A549 (cell line): ENCODE data around the gene RBKS. TPM values are rescaled to one million over a fixed set of nuclear protein-coding genes. Genes with fewer than 3 reads are reported as not detected.

ENCODE experiments used
- ATAC-seq, 2 experiments: fragments of 200-7000 bp in 1 of 2; fragments of >200 bp in 1 of 2; cut with Nextera tagmentation in 1 of 2; cut with Tn5 transposase in 1 of 2; 3 replicates each; pipeline versions ENCODE4 v1.8.0 to v1.9.1; 2018 to 2020; ENCODE audit warnings: mild to moderate bottlenecking in 1 of 2, moderate library complexity in 1 of 2
- CTCF ChIA-PET: fragments of 300-600 bp; sonication (Branson Sonifier 250); formaldehyde crosslinking; extraction: SDS; loops from one replicate; lab custom pipeline; 2021; ENCODE audit warnings: antibody characterized with exemption, inconsistent platforms; lab: Yijun Ruan, JAX
- POLR2A ChIA-PET: fragments of 350-600 bp; formaldehyde crosslinking; extraction: SDS; loops from one replicate; lab custom pipeline; 2021; ENCODE audit warnings: antibody characterized with exemption, inconsistent platforms; lab: Yijun Ruan, JAX
- DNase-seq, 2 experiments: peaks; one replicate each; pipeline versions ENCODE4 v3.0.0 to v3.0.0-alpha.2; 2011 to 2016; ENCODE audit warnings: low read depth in 1 of 2, low spot score in 1 of 2
- FAIRE-seq: peaks from 2 replicates; lab custom pipeline; 2011; peaks lifted over from hg19 to GRCh38; lab: Jason Lieb, UNC
- H3K27ac ChIP-seq, 2 experiments: fragments of >200 bp; sonication (Bioruptor Twin); formaldehyde crosslinking; 3 replicates each; pipeline ENCODE4 v1.5.1; 2016 to 2017
- H3K4me1 ChIP-seq: fragments of >200 bp; sonication (Bioruptor Twin); formaldehyde crosslinking; 3 replicates; pipeline ENCODE4 v1.6.1; 2016
- H3K4me2 ChIP-seq: fragments of >200 bp; sonication (Bioruptor Twin); formaldehyde crosslinking; 3 replicates; pipeline ENCODE4 v1.6.1; 2016
- H3K4me3 ChIP-seq: fragments of >200 bp; sonication (Bioruptor Twin); formaldehyde crosslinking; 3 replicates; pipeline ENCODE4 v1.5.1; 2016
- H3K9me3 ChIP-seq: fragments of >200 bp; sonication (Bioruptor Twin); formaldehyde crosslinking; 3 replicates; pipeline ENCODE4 v1.6.1; 2016
- BHLHE40 ChIP-seq: IDR thresholded peaks from 2 replicates; pipeline ENCODE4 v1.6.1; 2012; ENCODE audit warnings: low read depth, low read length, inconsistent platforms
- EHF ChIP-seq: fragments of 250-450 bp; sonication (Bioruptor Pico); IDR thresholded peaks from 2 replicates; pipeline ENCODE4 v1.5.0; 2020; ENCODE audit warnings: mild to moderate bottlenecking
- ESRRA ChIP-seq: fragments of 150-350 bp; IDR thresholded peaks from 2 replicates; pipeline ENCODE4 v1.6.1; 2014; ENCODE audit warnings: mild to moderate bottlenecking, low read length, borderline replicate concordance
- FOSB ChIP-seq: fragments of 250-450 bp; sonication (Bioruptor Pico); IDR thresholded peaks from 2 replicates; pipeline ENCODE4 v1.5.0; 2020; ENCODE audit warnings: mild to moderate bottlenecking, moderate library complexity
- FOXS1 ChIP-seq: fragments of 250-450 bp; sonication (Bioruptor Pico); IDR thresholded peaks from 2 replicates; pipeline ENCODE4 v1.5.0; 2020; ENCODE audit warnings: mild to moderate bottlenecking, moderate library complexity
- HDAC2 ChIP-seq: fragments of 200-600 bp; sonication (generic); IDR thresholded peaks from 2 replicates; pipeline ENCODE4 v1.6.1; 2016
- HEYL ChIP-seq: fragments of 250-450 bp; sonication (Bioruptor Pico); IDR thresholded peaks from 2 replicates; pipeline ENCODE4 v1.8.0; 2021; ENCODE audit warnings: mild to moderate bottlenecking, moderate library complexity
- HOXA7 ChIP-seq: fragments of 250-450 bp; sonication (Bioruptor Pico); IDR thresholded peaks from 2 replicates; pipeline ENCODE4 v1.5.0; 2020; ENCODE audit warnings: mild to moderate bottlenecking, moderate library complexity
- HOXB13 ChIP-seq: fragments of 250-450 bp; sonication (Bioruptor Pico); IDR thresholded peaks from 2 replicates; pipeline ENCODE4 v1.5.0; 2020; ENCODE audit warnings: low read depth, mild to moderate bottlenecking, moderate library complexity
- HOXB5 ChIP-seq: fragments of 250-450 bp; sonication (Bioruptor Pico); IDR thresholded peaks from 2 replicates; pipeline ENCODE4 v1.5.0; 2020; ENCODE audit warnings: mild to moderate bottlenecking, moderate library complexity
- KDM5A ChIP-seq: fragments of 200-600 bp; sonication (generic); IDR thresholded peaks from 2 replicates; pipeline ENCODE4 v1.6.1; 2016; ENCODE audit warnings: antibody characterized with exemption, mild to moderate bottlenecking
- MAFK ChIP-seq: fragments of 450-650 bp; IDR thresholded peaks from 2 replicates; pipeline ENCODE4 v1.6.1; 2014; ENCODE audit not compliant: partially characterized antibody
- MAZ ChIP-seq: fragments of 150-350 bp; IDR thresholded peaks from 2 replicates; pipeline ENCODE4 v1.6.1; 2014; ENCODE audit warnings: antibody characterized with exemption, low read depth, low read length, borderline replicate concordance
- NPAS2 ChIP-seq: fragments of 250-450 bp; sonication (Bioruptor Pico); IDR thresholded peaks from 2 replicates; pipeline ENCODE4 v1.8.0; 2022; ENCODE audit warnings: mild to moderate bottlenecking, moderate library complexity, borderline replicate concordance
- NR3C1 ChIP-seq: fragments of >200 bp; sonication (Bioruptor Twin); formaldehyde crosslinking; IDR thresholded peaks from 3 replicates; pipeline ENCODE4 v1.6.1; 2017
- RAD21 ChIP-seq, 2 experiments: fragments of >200 bp in 1 of 2; sonication (Bioruptor Twin) in 1 of 2; formaldehyde crosslinking in 1 of 2; IDR thresholded peaks in 1 of 2; conservative IDR thresholded peaks in 1 of 2; 2 replicates in 1 of 2; 3 replicates in 1 of 2; pipeline ENCODE4 v1.6.1; 2012 to 2018; ENCODE audit warnings: inconsistent platforms in 1 of 2
- RARB ChIP-seq: fragments of 250-450 bp; sonication (Bioruptor Pico); IDR thresholded peaks from 2 replicates; pipeline ENCODE4 v1.8.0; 2021; ENCODE audit warnings: mild to moderate bottlenecking, moderate library complexity
- RCOR1 ChIP-seq: fragments of 150-350 bp; IDR thresholded peaks from 2 replicates; pipeline ENCODE4 v1.6.1; 2014; ENCODE audit warnings: antibody characterized with exemption, low read length, low read depth
- TP53 ChIP-seq: fragments of 250-450 bp; sonication (Bioruptor Pico); IDR thresholded peaks from 2 replicates; pipeline ENCODE4 v1.5.0; 2021; ENCODE audit warnings: mild to moderate bottlenecking, moderate library complexity
- ZC3H11A ChIP-seq: fragments of 450-650 bp; IDR thresholded peaks from 2 replicates; pipeline ENCODE4 v1.6.1; 2014; ENCODE audit warnings: antibody characterized with exemption, mild to moderate bottlenecking
- ZFP36 ChIP-seq: fragments of 450-650 bp; IDR thresholded peaks from 2 replicates; pipeline ENCODE4 v1.6.1; 2014; ENCODE audit warnings: borderline replicate concordance; ENCODE audit not compliant: partially characterized antibody
- ZSCAN20 ChIP-seq: fragments of 250-450 bp; sonication (Bioruptor Pico); IDR thresholded peaks from 2 replicates; pipeline ENCODE4 v1.8.0; 2022; ENCODE audit warnings: mild to moderate bottlenecking, moderate library complexity
- WGBS: methylation state at CpG from one replicate; pipeline ENCODE4 v1.1.6; 2017; ENCODE audit errors: missing lambda C conversion rate; 5-methylcytosine and 5-hydroxymethylcytosine counted together
- polyA plus RNA-seq, 4 experiments: library from polyadenylated mRNA; depleted of rRNA in 3 of 4; stranded (reverse); fragments of >200 nt; fragmentation: RNase III in 1 of 4; extraction: RNeasy Plus Mini Kit Qiagen cat#74134 plus additional on column Dnase treatment in 1 of 4; gene quantifications; 2 replicates in 3 of 4; 3 replicates in 1 of 4; pipeline ENCODE4 v1.2.3, GENCODE V29; 2011 to 2017
- TF ChIP-seq, protein P1 (sequence below): fragments of 250-450 bp; sonication (Bioruptor Pico); IDR thresholded peaks from 2 replicates; pipeline ENCODE4 v1.5.0; 2021; ENCODE audit warnings: mild to moderate bottlenecking, moderate library complexity, borderline replicate concordance
- TF ChIP-seq, protein P2 (sequence below): IDR thresholded peaks from 2 replicates; pipeline ENCODE4 v1.6.1; 2012; ENCODE audit warnings: low read depth, borderline replicate concordance
- TF ChIP-seq, protein P3 (sequence below): fragments of 200-600 bp; sonication (generic); IDR thresholded peaks from 2 replicates; pipeline ENCODE4 v1.6.1; 2016; ENCODE audit warnings: antibody characterized with exemption, mild to moderate bottlenecking, moderate library complexity
- TF ChIP-seq, protein P4 (sequence below): fragments of >200 bp; sonication (Bioruptor Twin); formaldehyde crosslinking; IDR thresholded peaks from 3 replicates; pipeline ENCODE4 v1.6.1; 2016

RBKS gene
- polyA plus RNA-seq, 2 of the 4 experiments (the other 2 are of a cell fraction), result 7.6 to 8.5 TPM

DNA sequence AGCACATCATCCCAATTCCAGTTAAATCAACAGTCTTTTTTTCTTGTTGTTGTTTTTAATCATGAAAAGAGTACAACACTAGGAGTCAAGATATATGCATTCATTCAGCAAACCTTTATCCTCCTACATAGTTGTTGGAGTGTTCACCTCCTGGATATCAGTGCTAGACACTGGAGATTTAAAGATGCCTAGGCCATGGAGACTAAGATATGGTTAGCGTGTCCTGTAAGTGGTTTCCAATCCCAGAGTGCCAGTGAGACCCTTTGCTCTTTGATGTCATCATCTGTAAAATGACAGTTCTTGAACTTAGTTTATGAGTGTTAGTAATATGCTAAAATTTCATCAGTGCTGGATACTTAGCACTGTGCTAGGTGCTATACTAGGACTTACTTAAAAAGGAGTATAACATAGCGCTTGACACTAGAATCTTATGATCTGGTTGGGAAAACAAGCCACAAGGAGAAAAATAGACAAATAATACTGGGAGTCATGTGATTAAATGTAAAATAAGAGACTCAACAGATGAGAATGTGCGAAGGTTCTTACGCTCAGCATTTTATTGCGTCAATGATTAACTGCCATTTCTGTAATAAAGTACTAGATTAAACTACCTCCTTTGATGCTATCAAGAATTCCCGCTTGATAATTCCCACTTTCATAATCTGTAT lies 31.8 kb upstream of the RBKS start (continued):
- TF ChIP-seq, protein P1, sequence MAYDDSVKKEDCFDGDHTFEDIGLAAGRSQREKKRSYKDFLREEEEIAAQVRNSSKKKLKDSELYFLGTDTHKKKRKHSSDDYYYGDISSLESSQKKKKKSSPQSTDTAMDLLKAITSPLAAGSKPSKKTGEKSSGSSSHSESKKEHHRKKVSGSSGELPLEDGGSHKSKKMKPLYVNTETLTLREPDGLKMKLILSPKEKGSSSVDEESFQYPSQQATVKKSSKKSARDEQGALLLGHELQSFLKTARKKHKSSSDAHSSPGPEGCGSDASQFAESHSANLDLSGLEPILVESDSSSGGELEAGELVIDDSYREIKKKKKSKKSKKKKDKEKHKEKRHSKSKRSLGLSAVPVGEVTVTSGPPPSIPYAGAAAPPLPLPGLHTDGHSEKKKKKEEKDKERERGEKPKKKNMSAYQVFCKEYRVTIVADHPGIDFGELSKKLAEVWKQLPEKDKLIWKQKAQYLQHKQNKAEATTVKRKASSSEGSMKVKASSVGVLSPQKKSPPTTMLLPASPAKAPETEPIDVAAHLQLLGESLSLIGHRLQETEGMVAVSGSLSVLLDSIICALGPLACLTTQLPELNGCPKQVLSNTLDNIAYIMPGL (CRISPR knock-in tag), result no peak
- TF ChIP-seq EHF (CRISPR knock-in tag) (no peak), FOXS1 (no peak), BHLHE40 (no peak), RCOR1 (no peak), MAZ (no peak)
- TF ChIP-seq, protein P2, sequence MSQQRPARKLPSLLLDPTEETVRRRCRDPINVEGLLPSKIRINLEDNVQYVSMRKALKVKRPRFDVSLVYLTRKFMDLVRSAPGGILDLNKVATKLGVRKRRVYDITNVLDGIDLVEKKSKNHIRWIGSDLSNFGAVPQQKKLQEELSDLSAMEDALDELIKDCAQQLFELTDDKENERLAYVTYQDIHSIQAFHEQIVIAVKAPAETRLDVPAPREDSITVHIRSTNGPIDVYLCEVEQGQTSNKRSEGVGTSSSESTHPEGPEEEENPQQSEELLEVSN, result no peak

DNA sequence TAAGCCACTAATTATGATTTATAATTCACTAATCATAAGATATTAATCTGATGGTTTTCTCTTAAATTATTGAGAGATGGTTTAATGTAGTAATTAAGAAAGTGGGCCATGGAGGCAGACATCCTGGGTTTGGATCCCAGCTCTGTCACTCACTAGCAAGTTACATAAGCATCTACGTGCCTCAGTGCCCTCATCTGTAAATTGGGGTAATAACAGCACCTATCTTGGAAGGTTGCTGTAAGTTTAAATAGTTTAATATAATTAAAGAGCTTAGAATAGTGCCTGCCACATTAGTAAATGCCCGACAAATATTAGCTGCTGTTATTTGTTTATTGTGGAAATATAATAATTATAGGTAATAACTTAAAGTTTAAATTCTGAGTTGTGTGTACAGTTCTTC lies 31.2 kb upstream of the RBKS start:
- ATAC-seq (no peak), DNase-seq (no peak), FAIRE-seq (no peak)
- Histone ChIP-seq H3K4me2 (peak overlapping the region; percentile 69), H3K9me3 (no peaks in the 10 kb centered on the region), H3K27ac (peak overlapping the region; percentile 83 to 86), H3K4me1 (peaks cover 70% of the 10 kb centered on the region), H3K4me3 (no peak overlapping the region)
- ChIA-PET CTCF (no interaction called here), POLR2A (no interaction called here)
- TF ChIP-seq HDAC2 (0 out of 2 replicates have a peak, but pooled peaks have one; percentile 65), ESRRA (no peak), HOXB5 (CRISPR knock-in tag) (0 out of 2 replicates have a peak, but pooled peaks have one; percentile 10)
- 81% methylated on average over 2 of the region's 2 CpGs for WGBS

DNA sequence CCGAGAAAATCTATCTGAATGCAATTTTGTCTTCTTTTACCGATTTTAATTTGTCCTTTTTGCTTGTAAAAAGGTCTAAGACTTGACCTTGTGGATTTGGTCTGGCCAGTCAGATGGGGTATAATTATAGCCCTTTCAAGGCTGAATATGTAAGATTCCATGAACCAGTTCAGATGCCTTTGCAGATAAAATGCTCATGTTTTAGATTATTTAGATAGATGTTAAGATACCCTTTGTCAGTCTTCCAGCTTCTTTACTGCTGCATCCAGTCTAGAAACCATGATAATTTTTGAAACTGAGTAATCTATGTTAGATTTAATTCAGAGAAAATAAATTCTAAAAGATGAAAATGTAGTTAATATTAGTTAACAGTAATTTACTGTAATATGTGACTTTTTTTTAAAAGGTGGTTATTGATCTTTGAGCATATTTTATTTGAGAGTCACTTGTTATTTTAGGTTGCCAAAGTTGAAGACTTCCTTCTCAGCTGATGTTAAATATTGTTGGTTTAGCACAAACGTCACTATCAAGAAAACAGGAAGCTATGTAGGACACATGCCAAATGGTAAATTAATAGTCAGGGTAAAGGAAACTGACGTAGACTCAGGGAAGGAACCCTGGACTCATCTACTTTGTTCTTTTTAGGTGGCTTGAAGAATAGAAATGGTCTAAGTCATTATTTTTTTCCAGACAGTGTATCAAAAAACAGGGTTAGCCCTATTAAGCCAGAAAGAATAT lies 30.1 kb upstream of the RBKS start:
- Histone ChIP-seq H3K4me2 (peak overlapping the region; percentile 69), H3K4me1 (peaks cover 70% of the 10 kb centered on the region), H3K9me3 (no peaks in the 10 kb centered on the region), H3K27ac (peak overlapping the region; percentile 83 to 90), H3K4me3 (no peak overlapping the region)
- ChIA-PET CTCF (interaction anchor here (0.8 to 1.5 kb wide), 3 partner anchors 34 to 216 kb away, joined by 3 to 5 read pairs (median 5); no protein-coding TSS in a partner anchor), POLR2A (interaction anchor here (1.0 kb wide), 1 partner anchor 30 kb away, joined by 3 read pairs; the partner anchor contains the start of genes BABAM2 and RBKS)
- peak; percentile 58 to 76; a peak in 4 of 6 replicates for ATAC-seq
- whole genome bisulfite sequencing, result 12% methylated on average over 4 of the region's 4 CpGs
- peak; percentile 100 for FAIRE-seq
- DNase-seq, result peak; percentile 48 to 90
- TF ChIP-seq KDM5A (no peak), NPAS2 (CRISPR knock-in tag) (no peak), ZC3H11A (no peak), TP53 (CRISPR knock-in tag) (no peak), NR3C1 (no peak), RAD21 (conservative IDR thresholded peaks at IDR 0.05 in 1 of 2, IDR thresholded peaks at IDR 0.05 in 1 of 2) (peak; percentile 5 to 47; a peak in 2 of 5 replicates), ZFP36 (no peak), HDAC2 (no peak), HOXA7 (CRISPR knock-in tag) (peak; percentile 63; the same call in 1 of the 2 replicates), RARB (CRISPR knock-in tag) (no peak), EHF (CRISPR knock-in tag) (no peak), FOSB (CRISPR knock-in tag) (no peak), RCOR1 (no peak), MAFK (peak; percentile 62), HEYL (CRISPR knock-in tag) (no peak), BHLHE40 (no peak), HOXB13 (0 out of 2 replicates have a peak, but pooled peaks have one; percentile 18), ZSCAN20 (CRISPR knock-in tag) (no peak)
- TF ChIP-seq, protein P3, sequence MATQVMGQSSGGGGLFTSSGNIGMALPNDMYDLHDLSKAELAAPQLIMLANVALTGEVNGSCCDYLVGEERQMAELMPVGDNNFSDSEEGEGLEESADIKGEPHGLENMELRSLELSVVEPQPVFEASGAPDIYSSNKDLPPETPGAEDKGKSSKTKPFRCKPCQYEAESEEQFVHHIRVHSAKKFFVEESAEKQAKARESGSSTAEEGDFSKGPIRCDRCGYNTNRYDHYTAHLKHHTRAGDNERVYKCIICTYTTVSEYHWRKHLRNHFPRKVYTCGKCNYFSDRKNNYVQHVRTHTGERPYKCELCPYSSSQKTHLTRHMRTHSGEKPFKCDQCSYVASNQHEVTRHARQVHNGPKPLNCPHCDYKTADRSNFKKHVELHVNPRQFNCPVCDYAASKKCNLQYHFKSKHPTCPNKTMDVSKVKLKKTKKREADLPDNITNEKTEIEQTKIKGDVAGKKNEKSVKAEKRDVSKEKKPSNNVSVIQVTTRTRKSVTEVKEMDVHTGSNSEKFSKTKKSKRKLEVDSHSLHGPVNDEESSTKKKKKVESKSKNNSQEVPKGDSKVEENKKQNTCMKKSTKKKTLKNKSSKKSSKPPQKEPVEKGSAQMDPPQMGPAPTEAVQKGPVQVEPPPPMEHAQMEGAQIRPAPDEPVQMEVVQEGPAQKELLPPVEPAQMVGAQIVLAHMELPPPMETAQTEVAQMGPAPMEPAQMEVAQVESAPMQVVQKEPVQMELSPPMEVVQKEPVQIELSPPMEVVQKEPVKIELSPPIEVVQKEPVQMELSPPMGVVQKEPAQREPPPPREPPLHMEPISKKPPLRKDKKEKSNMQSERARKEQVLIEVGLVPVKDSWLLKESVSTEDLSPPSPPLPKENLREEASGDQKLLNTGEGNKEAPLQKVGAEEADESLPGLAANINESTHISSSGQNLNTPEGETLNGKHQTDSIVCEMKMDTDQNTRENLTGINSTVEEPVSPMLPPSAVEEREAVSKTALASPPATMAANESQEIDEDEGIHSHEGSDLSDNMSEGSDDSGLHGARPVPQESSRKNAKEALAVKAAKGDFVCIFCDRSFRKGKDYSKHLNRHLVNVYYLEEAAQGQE, result no peak
- TF ChIP-seq, protein P4, sequence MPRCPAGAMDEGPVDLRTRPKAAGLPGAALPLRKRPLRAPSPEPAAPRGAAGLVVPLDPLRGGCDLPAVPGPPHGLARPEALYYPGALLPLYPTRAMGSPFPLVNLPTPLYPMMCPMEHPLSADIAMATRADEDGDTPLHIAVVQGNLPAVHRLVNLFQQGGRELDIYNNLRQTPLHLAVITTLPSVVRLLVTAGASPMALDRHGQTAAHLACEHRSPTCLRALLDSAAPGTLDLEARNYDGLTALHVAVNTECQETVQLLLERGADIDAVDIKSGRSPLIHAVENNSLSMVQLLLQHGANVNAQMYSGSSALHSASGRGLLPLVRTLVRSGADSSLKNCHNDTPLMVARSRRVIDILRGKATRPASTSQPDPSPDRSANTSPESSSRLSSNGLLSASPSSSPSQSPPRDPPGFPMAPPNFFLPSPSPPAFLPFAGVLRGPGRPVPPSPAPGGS, result no peak
